ENCODE results near the gene FBXO33. TPM values are rescaled to one million over a fixed set of nuclear protein-coding genes. Genes with fewer than 3 reads are reported as not detected.

Gene FBXO33
- polyA plus RNA-seq, 2 of the 4 experiments (the other 2 are of a cell fraction), result 8.2 to 10.6 TPM

DNA sequence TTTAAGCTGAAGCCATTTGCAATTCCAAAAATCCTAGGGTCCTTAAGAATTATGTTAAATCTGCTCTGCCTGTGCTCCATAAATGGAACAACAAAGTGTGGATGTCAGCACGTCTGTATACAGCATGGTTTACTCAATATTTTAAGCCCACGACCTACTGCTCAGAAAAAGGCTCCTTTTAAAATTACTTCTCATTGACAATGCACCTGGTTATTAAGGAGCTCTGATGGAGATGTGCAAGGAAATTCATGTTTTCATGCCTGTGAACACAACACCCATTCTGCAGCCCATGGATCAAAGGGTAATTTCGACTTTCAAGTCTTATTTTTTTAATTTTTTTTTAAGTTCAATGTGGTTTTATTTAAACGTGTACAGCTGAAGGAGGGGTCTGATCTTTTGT lies 48.1 kb downstream of the FBXO33 start:
- Histone ChIP-seq H3K27ac (no peak overlapping the region), H3K4me1 (no peaks in the 10 kb centered on the region), H3K9me3 (no peaks in the 10 kb centered on the region), H3K4me2 (no peak overlapping the region), H3K4me3 (no peak overlapping the region)
- ChIA-PET CTCF (no interaction called here), POLR2A (no interaction called here)
- no peak for TF ChIP-seq HOXB13 (CRISPR knock-in tag; IDR thresholded peaks at IDR 0.05; ENCODE audit: low read depth)
- TF ChIP-seq NPAS2 (CRISPR knock-in tag; IDR thresholded peaks at IDR 0.05; ENCODE audit: borderline replicate concordance), result no peak
- ATAC-seq, result no peak
- no peak for DNase-seq (ENCODE audit: low read depth in 1 of 2, low spot score in 1 of 2)
- no peak for FAIRE-seq
- 74% methylated on average over 4 of the region's 4 CpGs for WGBS (ENCODE audit: missing lambda C conversion rate)

DNA sequence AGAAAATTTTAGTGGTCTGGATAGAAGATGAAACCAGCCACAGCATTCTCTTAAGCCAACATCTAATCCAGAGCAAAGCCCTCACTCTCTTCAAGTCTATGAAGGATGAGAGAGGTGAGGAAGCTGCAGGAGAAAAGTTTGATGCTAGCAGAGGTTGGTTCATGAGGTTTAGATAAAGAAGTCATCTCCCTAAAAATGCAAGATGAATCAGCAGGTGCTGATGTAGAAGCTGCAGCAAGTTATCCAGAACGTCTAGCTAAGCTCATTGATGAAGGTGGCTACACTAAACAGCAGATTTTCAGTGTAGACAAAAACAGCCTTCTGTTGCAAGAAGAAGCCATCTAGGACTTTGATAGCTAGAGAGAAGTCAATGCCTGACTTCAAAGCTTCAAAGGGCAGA lies 48.5 kb downstream of the FBXO33 start:
- FAIRE-seq (no peak), ATAC-seq (no peak), DNase-seq (ENCODE audit: low read depth in 1 of 2, low spot score in 1 of 2) (no peak)
- Histone ChIP-seq H3K9me3 (no peaks in the 10 kb centered on the region), H3K4me2 (no peak overlapping the region), H3K27ac (no peak overlapping the region), H3K4me3 (no peak overlapping the region), H3K4me1 (no peaks in the 10 kb centered on the region)
- WGBS (ENCODE audit: missing lambda C conversion rate), result 38% methylated on average over 1 of the region's 1 CpG
- ChIA-PET CTCF (interaction anchor here (1.4 kb wide), 1 partner anchor 14 kb away, joined by 4 read pairs; no protein-coding TSS in a partner anchor), POLR2A (no interaction called here)
- no peak for TF ChIP-seq EHF (CRISPR knock-in tag; IDR thresholded peaks at IDR 0.05)
- no peak for TF ChIP-seq RFX5 (IDR thresholded peaks at IDR 0.05)
- no peak for TF ChIP-seq TFCP2L1 (CRISPR knock-in tag; IDR thresholded peaks at IDR 0.05)
- TF ChIP-seq CHD4 (IDR thresholded peaks at IDR 0.05; ENCODE audit: borderline replicate concordance), result no peak
- TF ChIP-seq KDM1A (IDR thresholded peaks at IDR 0.05; ENCODE audit: low read depth), result no peak
- no peak for TF ChIP-seq CHD2 (IDR thresholded peaks at IDR 0.05; ENCODE audit: low read length, partially characterized antibody)
- TF ChIP-seq, protein P1, sequence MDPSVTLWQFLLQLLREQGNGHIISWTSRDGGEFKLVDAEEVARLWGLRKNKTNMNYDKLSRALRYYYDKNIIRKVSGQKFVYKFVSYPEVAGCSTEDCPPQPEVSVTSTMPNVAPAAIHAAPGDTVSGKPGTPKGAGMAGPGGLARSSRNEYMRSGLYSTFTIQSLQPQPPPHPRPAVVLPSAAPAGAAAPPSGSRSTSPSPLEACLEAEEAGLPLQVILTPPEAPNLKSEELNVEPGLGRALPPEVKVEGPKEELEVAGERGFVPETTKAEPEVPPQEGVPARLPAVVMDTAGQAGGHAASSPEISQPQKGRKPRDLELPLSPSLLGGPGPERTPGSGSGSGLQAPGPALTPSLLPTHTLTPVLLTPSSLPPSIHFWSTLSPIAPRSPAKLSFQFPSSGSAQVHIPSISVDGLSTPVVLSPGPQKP (IDR thresholded peaks at IDR 0.05; ENCODE audit: low read depth, low read length), result no peak
- no peak for TF ChIP-seq HEYL (CRISPR knock-in tag; IDR thresholded peaks at IDR 0.05)
- no peak for TF ChIP-seq SREBF2 (IDR thresholded peaks at IDR 0.05)
- no peak for TF ChIP-seq ZSCAN20 (CRISPR knock-in tag; IDR thresholded peaks at IDR 0.05)
- TF ChIP-seq ZFP36 (IDR thresholded peaks at IDR 0.05; ENCODE audit: borderline replicate concordance, partially characterized antibody), result no peak
- no peak for TF ChIP-seq FOSL2 (IDR thresholded peaks at IDR 0.05)
- no peak for TF ChIP-seq FOSL2 (CRISPR knock-in tag; IDR thresholded peaks at IDR 0.05)
- no peak for TF ChIP-seq EP300 (IDR thresholded peaks at IDR 0.05)
- no peak for TF ChIP-seq MAZ (IDR thresholded peaks at IDR 0.05; ENCODE audit: borderline replicate concordance, low read depth, low read length)
- TF ChIP-seq FOSB (CRISPR knock-in tag; IDR thresholded peaks at IDR 0.05), result no peak

DNA sequence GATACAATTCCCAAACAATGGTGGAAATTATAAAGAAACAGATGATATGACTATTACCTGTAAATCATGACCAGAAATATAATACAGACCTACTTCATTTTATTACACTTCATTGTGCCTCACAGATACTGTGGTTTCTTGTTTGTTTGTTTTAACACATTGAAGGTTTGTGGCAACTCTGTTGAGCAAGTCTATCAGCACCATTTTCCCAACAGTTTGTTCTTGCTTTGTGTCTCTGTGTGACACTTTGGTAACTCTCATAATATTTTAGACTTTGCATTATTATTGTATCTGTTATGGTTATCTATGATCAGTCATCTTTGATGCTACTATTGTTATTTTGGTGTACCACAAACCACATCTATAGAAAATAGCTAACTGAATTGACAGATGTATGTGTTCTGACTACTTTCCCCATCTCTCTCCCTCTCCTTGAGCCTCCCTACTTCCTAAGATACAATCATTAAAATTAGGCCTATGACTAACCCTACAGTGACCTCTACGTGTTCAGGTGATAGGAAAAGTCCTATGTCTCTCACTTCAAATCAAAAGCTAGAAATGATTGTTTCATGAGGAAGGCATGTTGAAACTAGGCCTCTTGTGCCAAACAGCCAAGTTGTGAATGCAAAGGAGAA lies 49.1 kb downstream of the FBXO33 start:
- Histone ChIP-seq H3K4me2 (no peak overlapping the region), H3K9me3 (no peaks in the 10 kb centered on the region), H3K27ac (no peak overlapping the region), H3K4me3 (no peak overlapping the region), H3K4me1 (no peaks in the 10 kb centered on the region)
- POLR2A ChIA-PET, result no interaction called here
- WGBS (ENCODE audit: missing lambda C conversion rate), result 91% methylated on average over 1 of the region's 1 CpG
- ATAC-seq (no peak), DNase-seq (ENCODE audit: low read depth in 1 of 2, low spot score in 1 of 2) (no peak), FAIRE-seq (no peak)
- CTCF ChIA-PET, result interaction anchor here (0.7 to 1.7 kb wide), 4 partner anchors 12 to 43 kb away, joined by 3 to 5 read pairs (median 4); no protein-coding TSS in a partner anchor
- TF ChIP-seq ZC3H11A (IDR thresholded peaks at IDR 0.05), result no peak
- TF ChIP-seq, protein P2, sequence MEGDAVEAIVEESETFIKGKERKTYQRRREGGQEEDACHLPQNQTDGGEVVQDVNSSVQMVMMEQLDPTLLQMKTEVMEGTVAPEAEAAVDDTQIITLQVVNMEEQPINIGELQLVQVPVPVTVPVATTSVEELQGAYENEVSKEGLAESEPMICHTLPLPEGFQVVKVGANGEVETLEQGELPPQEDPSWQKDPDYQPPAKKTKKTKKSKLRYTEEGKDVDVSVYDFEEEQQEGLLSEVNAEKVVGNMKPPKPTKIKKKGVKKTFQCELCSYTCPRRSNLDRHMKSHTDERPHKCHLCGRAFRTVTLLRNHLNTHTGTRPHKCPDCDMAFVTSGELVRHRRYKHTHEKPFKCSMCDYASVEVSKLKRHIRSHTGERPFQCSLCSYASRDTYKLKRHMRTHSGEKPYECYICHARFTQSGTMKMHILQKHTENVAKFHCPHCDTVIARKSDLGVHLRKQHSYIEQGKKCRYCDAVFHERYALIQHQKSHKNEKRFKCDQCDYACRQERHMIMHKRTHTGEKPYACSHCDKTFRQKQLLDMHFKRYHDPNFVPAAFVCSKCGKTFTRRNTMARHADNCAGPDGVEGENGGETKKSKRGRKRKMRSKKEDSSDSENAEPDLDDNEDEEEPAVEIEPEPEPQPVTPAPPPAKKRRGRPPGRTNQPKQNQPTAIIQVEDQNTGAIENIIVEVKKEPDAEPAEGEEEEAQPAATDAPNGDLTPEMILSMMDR (IDR thresholded peaks at IDR 0.05), result no peak
- TF ChIP-seq HDAC2 (IDR thresholded peaks at IDR 0.05), result no peak
- no peak for TF ChIP-seq RAD21 (conservative IDR thresholded peaks at IDR 0.05 in 1 of 2, IDR thresholded peaks at IDR 0.05 in 1 of 2)
- no peak for TF ChIP-seq BHLHE40 (IDR thresholded peaks at IDR 0.05; ENCODE audit: low read depth, low read length)
- TF ChIP-seq EP300 (IDR thresholded peaks at IDR 0.05), result no peak
- no peak for TF ChIP-seq EHMT2 (IDR thresholded peaks at IDR 0.05; ENCODE audit: low read depth)
- no peak for TF ChIP-seq ESRRA (IDR thresholded peaks at IDR 0.05; ENCODE audit: borderline replicate concordance, low read length)
- TF ChIP-seq JUN (IDR thresholded peaks at IDR 0.05), result no peak
- TF ChIP-seq MAZ (IDR thresholded peaks at IDR 0.05; ENCODE audit: borderline replicate concordance, low read depth, low read length), result no peak
- TF ChIP-seq, protein P3, sequence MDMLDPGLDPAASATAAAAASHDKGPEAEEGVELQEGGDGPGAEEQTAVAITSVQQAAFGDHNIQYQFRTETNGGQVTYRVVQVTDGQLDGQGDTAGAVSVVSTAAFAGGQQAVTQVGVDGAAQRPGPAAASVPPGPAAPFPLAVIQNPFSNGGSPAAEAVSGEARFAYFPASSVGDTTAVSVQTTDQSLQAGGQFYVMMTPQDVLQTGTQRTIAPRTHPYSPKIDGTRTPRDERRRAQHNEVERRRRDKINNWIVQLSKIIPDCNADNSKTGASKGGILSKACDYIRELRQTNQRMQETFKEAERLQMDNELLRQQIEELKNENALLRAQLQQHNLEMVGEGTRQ (IDR thresholded peaks at IDR 0.05), result no peak
- no peak for TF ChIP-seq CHD2 (IDR thresholded peaks at IDR 0.05; ENCODE audit: low read length, partially characterized antibody)
- no peak for TF ChIP-seq CEBPB (IDR thresholded peaks at IDR 0.05)
- TF ChIP-seq SMC3 (IDR thresholded peaks at IDR 0.05), result no peak
- no peak for TF ChIP-seq NPAS2 (CRISPR knock-in tag; IDR thresholded peaks at IDR 0.05; ENCODE audit: borderline replicate concordance)
- TF ChIP-seq, protein P4, sequence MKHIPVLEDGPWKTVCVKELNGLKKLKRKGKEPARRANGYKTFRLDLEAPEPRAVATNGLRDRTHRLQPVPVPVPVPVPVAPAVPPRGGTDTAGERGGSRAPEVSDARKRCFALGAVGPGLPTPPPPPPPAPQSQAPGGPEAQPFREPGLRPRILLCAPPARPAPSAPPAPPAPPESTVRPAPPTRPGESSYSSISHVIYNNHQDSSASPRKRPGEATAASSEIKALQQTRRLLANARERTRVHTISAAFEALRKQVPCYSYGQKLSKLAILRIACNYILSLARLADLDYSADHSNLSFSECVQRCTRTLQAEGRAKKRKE (CRISPR knock-in tag; IDR thresholded peaks at IDR 0.05; ENCODE audit: low read depth), result no peak
- TF ChIP-seq MYC (IDR thresholded peaks at IDR 0.05; ENCODE audit: borderline replicate concordance, low read length), result no peak

Data from A549 (cell line).